Panc1 (cell line): ENCODE measurements around the gene SIN3B.

Source experiments
- TCF7L2 ChIP-seq: IDR thresholded peaks from 2 replicates; pipeline ENCODE4 v1.6.1; 2011; ENCODE audit warnings: mild to moderate bottlenecking, low read depth, low read length, inconsistent platforms
- TF ChIP-seq, protein P1 (sequence below): fragments of 450-650 bp; IDR thresholded peaks from 2 replicates; pipeline ENCODE4 v1.5.1; 2017; ENCODE audit warnings: mild to moderate bottlenecking
- TF ChIP-seq, protein P2 (sequence below), 2 experiments: IDR thresholded peaks; 2 replicates each; pipeline ENCODE4 v1.6.1; 2011 to 2012; ENCODE audit warnings: low read depth in 2 of 2, control low read depth in 1 of 2, low read length in 1 of 2, mild to moderate bottlenecking in 1 of 2, moderate library complexity in 1 of 2; ENCODE audit not compliant: insufficient read depth in 1 of 2

DNA sequence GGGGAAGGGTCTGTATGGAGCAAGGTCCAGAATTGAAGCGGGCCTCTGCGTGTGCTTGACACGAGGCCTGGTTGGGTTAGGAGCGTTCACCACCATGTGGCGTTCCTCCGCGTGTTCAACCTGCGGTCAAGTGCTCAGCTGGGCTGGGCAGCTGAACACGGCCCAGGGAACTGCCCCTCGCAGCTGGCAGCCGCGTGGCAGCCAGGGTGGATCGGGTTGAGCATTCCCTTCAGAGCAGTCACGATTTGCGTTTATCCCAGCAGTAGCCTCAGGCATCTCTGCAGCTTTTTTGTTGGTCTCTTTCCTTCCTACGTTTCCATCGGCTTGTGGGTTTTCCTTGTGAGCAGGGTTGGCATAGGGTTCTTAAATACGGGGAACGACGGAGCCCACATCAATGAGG, 30.9 kb downstream of the SIN3B start:
- TF ChIP-seq, protein P1, sequence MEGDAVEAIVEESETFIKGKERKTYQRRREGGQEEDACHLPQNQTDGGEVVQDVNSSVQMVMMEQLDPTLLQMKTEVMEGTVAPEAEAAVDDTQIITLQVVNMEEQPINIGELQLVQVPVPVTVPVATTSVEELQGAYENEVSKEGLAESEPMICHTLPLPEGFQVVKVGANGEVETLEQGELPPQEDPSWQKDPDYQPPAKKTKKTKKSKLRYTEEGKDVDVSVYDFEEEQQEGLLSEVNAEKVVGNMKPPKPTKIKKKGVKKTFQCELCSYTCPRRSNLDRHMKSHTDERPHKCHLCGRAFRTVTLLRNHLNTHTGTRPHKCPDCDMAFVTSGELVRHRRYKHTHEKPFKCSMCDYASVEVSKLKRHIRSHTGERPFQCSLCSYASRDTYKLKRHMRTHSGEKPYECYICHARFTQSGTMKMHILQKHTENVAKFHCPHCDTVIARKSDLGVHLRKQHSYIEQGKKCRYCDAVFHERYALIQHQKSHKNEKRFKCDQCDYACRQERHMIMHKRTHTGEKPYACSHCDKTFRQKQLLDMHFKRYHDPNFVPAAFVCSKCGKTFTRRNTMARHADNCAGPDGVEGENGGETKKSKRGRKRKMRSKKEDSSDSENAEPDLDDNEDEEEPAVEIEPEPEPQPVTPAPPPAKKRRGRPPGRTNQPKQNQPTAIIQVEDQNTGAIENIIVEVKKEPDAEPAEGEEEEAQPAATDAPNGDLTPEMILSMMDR, result no peak
- TF ChIP-seq, protein P2, sequence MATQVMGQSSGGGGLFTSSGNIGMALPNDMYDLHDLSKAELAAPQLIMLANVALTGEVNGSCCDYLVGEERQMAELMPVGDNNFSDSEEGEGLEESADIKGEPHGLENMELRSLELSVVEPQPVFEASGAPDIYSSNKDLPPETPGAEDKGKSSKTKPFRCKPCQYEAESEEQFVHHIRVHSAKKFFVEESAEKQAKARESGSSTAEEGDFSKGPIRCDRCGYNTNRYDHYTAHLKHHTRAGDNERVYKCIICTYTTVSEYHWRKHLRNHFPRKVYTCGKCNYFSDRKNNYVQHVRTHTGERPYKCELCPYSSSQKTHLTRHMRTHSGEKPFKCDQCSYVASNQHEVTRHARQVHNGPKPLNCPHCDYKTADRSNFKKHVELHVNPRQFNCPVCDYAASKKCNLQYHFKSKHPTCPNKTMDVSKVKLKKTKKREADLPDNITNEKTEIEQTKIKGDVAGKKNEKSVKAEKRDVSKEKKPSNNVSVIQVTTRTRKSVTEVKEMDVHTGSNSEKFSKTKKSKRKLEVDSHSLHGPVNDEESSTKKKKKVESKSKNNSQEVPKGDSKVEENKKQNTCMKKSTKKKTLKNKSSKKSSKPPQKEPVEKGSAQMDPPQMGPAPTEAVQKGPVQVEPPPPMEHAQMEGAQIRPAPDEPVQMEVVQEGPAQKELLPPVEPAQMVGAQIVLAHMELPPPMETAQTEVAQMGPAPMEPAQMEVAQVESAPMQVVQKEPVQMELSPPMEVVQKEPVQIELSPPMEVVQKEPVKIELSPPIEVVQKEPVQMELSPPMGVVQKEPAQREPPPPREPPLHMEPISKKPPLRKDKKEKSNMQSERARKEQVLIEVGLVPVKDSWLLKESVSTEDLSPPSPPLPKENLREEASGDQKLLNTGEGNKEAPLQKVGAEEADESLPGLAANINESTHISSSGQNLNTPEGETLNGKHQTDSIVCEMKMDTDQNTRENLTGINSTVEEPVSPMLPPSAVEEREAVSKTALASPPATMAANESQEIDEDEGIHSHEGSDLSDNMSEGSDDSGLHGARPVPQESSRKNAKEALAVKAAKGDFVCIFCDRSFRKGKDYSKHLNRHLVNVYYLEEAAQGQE (IDR thresholded peaks at IDR 0.05; ENCODE audit: insufficient read depth in 1 of 2, low read depth in 2 of 2, low read length in 1 of 2), result no peak
- no peak for TF ChIP-seq TCF7L2
